K562 (cell line): ENCODE data around the gene USP37. TPM values are rescaled to one million over a fixed set of nuclear protein-coding genes. Genes with fewer than 3 reads are reported as not detected.

Experiments used
- ATAC-seq: fragments of 200-7000 bp; cut with Tn5 transposase; 3 replicates; pipeline ENCODE4 v1.9.1; 2020; ENCODE audit warnings: moderate library complexity
- BruUV-seq: library from RNA; stranded (reverse); fragments of 400-500 nt; replicated peaks from 2 replicates; lab custom pipeline; 2021; lab: Mats Ljungman, UMichigan
- CTCF ChIA-PET: fragments of 300-600 bp; formaldehyde crosslinking; extraction: SDS; loops from one replicate; lab custom pipeline; 2021; ENCODE audit warnings: low intra/inter-chr PET ratio; lab: Yijun Ruan, JAX
- POLR2A ChIA-PET: fragments of 300-600, 350-650 bp; sonication (Branson Sonifier 250); formaldehyde crosslinking; extraction: SDS; loops from one replicate; lab custom pipeline; 2021; ENCODE audit warnings: antibody characterized with exemption, inconsistent platforms; lab: Yijun Ruan, JAX
- DNase-seq, 4 experiments: peaks; one replicate each; pipeline versions ENCODE4 v3.0.0 to v3.0.0-alpha.2; 2011 to 2018; ENCODE audit warnings: low spot score in 3 of 4, mixed read lengths in 3 of 4; ENCODE audit errors: extremely low read depth in 1 of 4
- FAIRE-seq: peaks from 2 replicates; lab custom pipeline; 2011; peaks lifted over from hg19 to GRCh38; lab: Jason Lieb, UNC
- H2AFZ ChIP-seq: 2 replicates; pipeline ENCODE4 v1.6.0; 2011; ENCODE audit warnings: low read depth, low read length, control low read depth, inconsistent platforms
- H3K27ac ChIP-seq: fragments of 200-600 bp; 3 replicates; pipeline ENCODE4 v1.8.0; 2011; ENCODE audit warnings: low read depth, mild to moderate bottlenecking, control low read depth, inconsistent platforms, low read length, moderate library complexity, mixed read lengths; ENCODE audit errors: extremely low read depth
- H3K27me3 ChIP-seq, 2 experiments: fragments of 300-600 bp in 1 of 2; 2 replicates in 1 of 2; 3 replicates in 1 of 2; pipeline versions ENCODE4 v1.6.0 to v1.8.0; 2011; ENCODE audit warnings: inconsistent platforms in 2 of 2, low read length in 2 of 2, mild to moderate bottlenecking in 1 of 2, mixed read lengths in 1 of 2, moderate library complexity in 1 of 2; ENCODE audit not compliant: control insufficient read depth in 2 of 2, insufficient read depth in 2 of 2
- H3K36me3 ChIP-seq: fragments of 300-600 bp; 3 replicates; pipeline ENCODE4 v1.8.0; 2011; ENCODE audit warnings: mild to moderate bottlenecking, low read length, inconsistent platforms; ENCODE audit not compliant: control insufficient read depth, insufficient read depth
- H3K4me1 ChIP-seq, 2 experiments: fragments of 200-600 bp in 1 of 2; replicated peaks in 1 of 2; 2 replicates in 1 of 2; 3 replicates in 1 of 2; pipeline versions ENCODE4 v1.5.1 to v1.8.0; 2011; ENCODE audit warnings: inconsistent platforms in 2 of 2, low read length in 2 of 2, mild to moderate bottlenecking in 1 of 2, mixed read lengths in 1 of 2, moderate library complexity in 1 of 2; ENCODE audit not compliant: control insufficient read depth in 2 of 2, insufficient read depth in 2 of 2
- H3K4me2 ChIP-seq: 2 replicates; pipeline ENCODE4 v1.6.1; 2011; ENCODE audit warnings: low read length, control low read depth, inconsistent platforms, mixed read lengths; ENCODE audit not compliant: insufficient read depth
- H3K4me3 ChIP-seq: fragments of 200-600 bp; sonication (generic), shearing (Covaris generic); 2 replicates; pipeline ENCODE4 v1.5.1; 2016; ENCODE audit warnings: control low read depth, inconsistent platforms
- H3K79me2 ChIP-seq: fragments of 200-600 bp; 3 replicates; pipeline ENCODE4 v1.8.0; 2011; ENCODE audit warnings: low read length, inconsistent platforms; ENCODE audit not compliant: control insufficient read depth, insufficient read depth
- H3K9ac ChIP-seq, 2 experiments: 2 replicates each; pipeline versions ENCODE4 v1.6.0 to v1.6.1; 2011; ENCODE audit warnings: low read depth in 2 of 2, low read length in 2 of 2, control low read depth in 1 of 2, inconsistent platforms in 1 of 2, mild to moderate bottlenecking in 1 of 2, mixed read lengths in 1 of 2; ENCODE audit not compliant: insufficient read depth in 1 of 2
- H3K9me1 ChIP-seq: one replicate; pipeline ENCODE4 v1.6.0; 2011; ENCODE audit warnings: inconsistent platforms, mild to moderate bottlenecking, low read length, moderate library complexity; ENCODE audit not compliant: control insufficient read depth, insufficient read depth
- H3K9me3 ChIP-seq: replicated peaks from 2 replicates; pipeline ENCODE4 v1.5.1; 2011; ENCODE audit warnings: low read depth, low read length, inconsistent platforms; ENCODE audit not compliant: control insufficient read depth, insufficient read depth
- H4K20me1 ChIP-seq: replicated peaks from 2 replicates; pipeline ENCODE4 v1.6.1; 2011; ENCODE audit warnings: low read length, inconsistent platforms, mixed read lengths; ENCODE audit not compliant: control insufficient read depth, insufficient read depth
- BRCA1 ChIP-seq, 2 experiments: fragments of 450-650 bp in 1 of 2; sonication (generic) in 1 of 2; formaldehyde crosslinking in 1 of 2; IDR thresholded peaks; 2 replicates each; pipeline versions ENCODE4 v1.5.0 to v1.6.1; 2017 to 2020; ENCODE audit warnings: mild to moderate bottlenecking in 1 of 2, missing genetic modification reagents in 1 of 2
- CHD1 ChIP-seq: fragments of 200-600 bp; sonication (generic); IDR thresholded peaks from one replicate; pipeline ENCODE4 v1.6.1; 2012; ENCODE audit warnings: mild to moderate bottlenecking, moderate library complexity, low read length, inconsistent platforms
- HEY1 ChIP-seq: fragments of 250-450 bp; sonication (Bioruptor Pico); IDR thresholded peaks from 2 replicates; pipeline ENCODE4 v1.5.0; 2020; ENCODE audit warnings: mild to moderate bottlenecking, moderate library complexity, borderline replicate concordance
- L3MBTL2 ChIP-seq: fragments of 450-650 bp; IDR thresholded peaks from 2 replicates; pipeline ENCODE4 v1.6.1; 2016; ENCODE audit warnings: mild to moderate bottlenecking, moderate library complexity
- MLX ChIP-seq, 2 experiments: fragments of 450-650 bp in 1 of 2; sonication (generic) in 1 of 2; formaldehyde crosslinking; conservative IDR thresholded peaks; 2 replicates each; pipeline versions ENCODE4 v1.4.0 to v1.8.1; 2020 to 2022; ENCODE audit warnings: mild to moderate bottlenecking in 1 of 2, missing genetic modification reagents in 1 of 2
- NR2F6 ChIP-seq: fragments of 450-650 bp; formaldehyde crosslinking; IDR thresholded peaks from 2 replicates; pipeline ENCODE4 v1.4.0; 2020; ENCODE audit warnings: mild to moderate bottlenecking
- PRMT5 ChIP-seq: sonication (generic); formaldehyde crosslinking; IDR thresholded peaks from 2 replicates; pipeline ENCODE4 v1.5.0; 2020; ENCODE audit warnings: missing genetic modification reagents
- STAG1 ChIP-seq: sonication (generic); formaldehyde crosslinking; IDR thresholded peaks from 2 replicates; pipeline ENCODE4 v1.5.0; 2020; ENCODE audit warnings: missing genetic modification reagents, borderline replicate concordance
- XRCC3 ChIP-seq: fragments of 450-650 bp; IDR thresholded peaks from 2 replicates; pipeline ENCODE4 v1.6.1; 2017; ENCODE audit warnings: mild to moderate bottlenecking, moderate library complexity
- ZNF408 ChIP-seq: fragments of 250-450 bp; sonication (Bioruptor Pico); IDR thresholded peaks from 2 replicates; pipeline ENCODE4 v1.4.0; 2020; ENCODE audit warnings: low read depth, mild to moderate bottlenecking, moderate library complexity
- ZNF586 ChIP-seq: fragments of 450-650 bp; formaldehyde crosslinking; conservative IDR thresholded peaks from 2 replicates; pipeline ENCODE4 v1.4.0; 2020; ENCODE audit warnings: mild to moderate bottlenecking, moderate library complexity
- WGBS: fragments of 100-300 bp; shearing (Covaris generic); methylation state at CpG from one replicate; pipeline ENCODE4 v1.1.6; 2016; ENCODE audit warnings: low coverage, mixed read lengths; ENCODE audit not compliant: insufficient coverage; ENCODE audit errors: missing lambda C conversion rate; 5-methylcytosine and 5-hydroxymethylcytosine counted together
- in situ Hi-C: fragments of 300-500 bp; cut with MboI; formaldehyde crosslinking; loops from 4 replicates; pipeline ENCODE4 v1.15.0; 2018; ENCODE audit warnings: inconsistent platforms, mixed read lengths
- intact Hi-C: fragments of 100-400 bp; cut with micrococcal nuclease; formaldehyde crosslinking; loops from 2 replicates; pipeline ENCODE4 v1.14.2; 2022
- polyA plus RNA-seq, 8 experiments: library from polyadenylated mRNA; depleted of rRNA in 4 of 8; stranded (reverse) in 5 of 8; unstranded in 3 of 8; fragments of >200 nt; fragmentation: Nextera tagmentation in 2 of 8; fragmentation: Illumina TruSeq in 1 of 8; extraction: Ambion mirVana in 2 of 8; extraction: Trizol in 1 of 8; gene quantifications; 2 replicates each; pipeline versions ENCODE4 v1.2.1 to v1.2.3, GENCODE V29; 2011 to 2014; ENCODE audit warnings: inconsistent platforms in 1 of 8, missing spikeins in 1 of 8
- total RNA-seq, 7 experiments: library from RNA; depleted of rRNA in 6 of 7; stranded (reverse); fragments of >200 nt in 6 of 7; fragmentation: Illumina TruSeq in 2 of 7; extraction: Trizol in 2 of 7; gene quantifications; 2 replicates each; pipeline versions ENCODE4 v1.2.1 to v1.2.3, GENCODE V29; 2011 to 2021; ENCODE audit warnings: low replicate concordance in 1 of 7

Gene USP37
- total and polyA plus RNA-seq, 9 of the 15 experiments (the other 6 are each of a cell fraction or from before 2014, with no cell fraction given): 2.0 to 14.2 (median 8.5) TPM

DNA sequence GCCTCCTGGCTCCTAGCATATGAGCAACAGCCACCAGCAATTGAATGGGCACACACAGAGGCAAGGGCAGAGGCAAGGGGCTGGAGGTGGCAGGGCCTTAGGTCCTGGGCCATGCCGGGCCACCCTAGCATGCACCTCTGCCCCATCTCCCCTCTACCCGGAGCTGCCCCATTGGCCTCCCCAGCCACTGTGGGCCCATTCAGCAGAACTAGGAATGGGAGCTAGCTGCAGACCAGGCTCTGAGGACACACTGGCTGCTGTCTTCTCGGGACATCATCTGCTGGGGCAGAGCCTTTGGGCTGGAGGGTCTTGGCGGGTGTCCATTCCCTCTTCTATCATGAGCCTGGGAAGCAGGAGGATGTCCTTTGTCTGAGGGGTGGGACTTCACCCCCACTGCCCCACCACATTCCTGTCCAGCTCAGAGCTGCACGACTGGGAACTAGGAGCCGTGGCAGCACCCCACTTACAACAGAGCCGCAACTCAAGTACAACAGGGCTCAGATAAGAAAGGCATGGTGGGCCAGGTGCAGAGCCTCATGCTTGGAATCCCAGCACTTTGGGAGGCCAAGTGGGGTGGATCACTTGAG, 148.4 kb downstream of the USP37 start:
- Histone ChIP-seq H3K36me3 (no peaks in the 10 kb centered on the region), H4K20me1 (no peaks in the 10 kb centered on the region), H3K9me3 (no peaks in the 10 kb centered on the region), H3K79me2 (no peaks in the 10 kb centered on the region), H3K4me3 (no peak overlapping the region), H3K4me2 (no peak overlapping the region), H2AFZ (peak overlapping the region; percentile 63), H3K4me1 (peaks cover 37 to 60% of the 10 kb centered on the region in 2 experiments; a peak in 4 of 5 replicates), H3K27ac (no peak overlapping the region; the same call in 2 of the 3 replicates), H3K9ac (peak overlapping the region in 1 of 2 experiments; percentile 83; a peak in 2 of 4 replicates), H3K27me3 (no peaks in the 10 kb centered on the region), H3K9me1 (no peaks in the 10 kb centered on the region)
- WGBS: 77% methylated on average over 7 of the region's 7 CpGs
- in situ Hi-C loops: no loop called here
- ChIA-PET CTCF (no interaction called here), POLR2A (interaction anchor here (1.3 kb wide), 1 partner anchor 8 kb away, joined by 4 read pairs; no protein-coding TSS in a partner anchor)
- FAIRE-seq: no peak
- BruUV-seq: no TSS peak
- intact Hi-C loops: no loop called here
- TF ChIP-seq XRCC3: no peak
- TF ChIP-seq ZNF408: no peak
- TF ChIP-seq L3MBTL2: no peak
- TF ChIP-seq ZNF586 (CRISPR knock-in tag): no peak
- no peak for TF ChIP-seq HEY1 (CRISPR knock-in tag)
- TF ChIP-seq STAG1: no peak
- TF ChIP-seq CHD1: no peak
- TF ChIP-seq BRCA1 (IDR thresholded peaks at IDR 0.05): no peak
- no peak for TF ChIP-seq BRCA1 (CRISPR knock-in tag; IDR thresholded peaks at IDR 0.05)
- TF ChIP-seq MLX (CRISPR knock-in tag; conservative IDR thresholded peaks at IDR 0.05): no peak
- TF ChIP-seq PRMT5 (CRISPR knock-in tag): no peak
- no peak for TF ChIP-seq NR2F6
- ATAC-seq: no peak
- DNase-seq: no peak
